WTC11 (cell line): ENCODE measurements around the gene GRM7.

Experiments
- RELA ChIP-seq: sonication (generic); formaldehyde crosslinking; IDR thresholded peaks from 2 replicates; pipeline ENCODE4 v1.8.1; 2022; ENCODE audit warnings: missing genetic modification reagents, mild to moderate bottlenecking, borderline replicate concordance
- SP1 ChIP-seq: sonication (generic); formaldehyde crosslinking; conservative IDR thresholded peaks from 2 replicates; pipeline ENCODE4 v1.8.1; 2022; ENCODE audit warnings: missing genetic modification reagents

DNA sequence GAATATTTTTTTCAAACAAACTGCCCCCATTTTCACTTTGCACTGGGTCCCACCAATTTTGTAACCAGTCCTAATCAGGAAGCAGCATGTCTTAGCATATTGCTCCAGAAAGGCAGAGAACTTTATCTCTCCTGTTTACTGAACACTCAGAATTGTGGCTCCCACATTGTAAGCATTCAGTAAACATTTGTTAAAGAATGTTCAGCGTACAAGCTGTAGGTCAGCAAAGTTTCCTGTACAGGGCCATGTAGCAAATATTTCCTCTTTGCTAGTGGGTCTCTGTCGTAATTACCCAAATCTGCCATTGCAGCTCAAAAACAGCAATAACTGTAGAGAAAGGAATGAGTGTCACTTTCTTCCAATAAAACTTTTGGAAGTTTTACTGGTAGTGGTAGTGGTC, 393.3 kb downstream of the GRM7 start:
- TF ChIP-seq RELA (CRISPR knock-in tag) (no peak), SP1 (CRISPR knock-in tag) (no peak)
